BLaER1 treated with 17β-estradiol and CSF1 and Interleukin-3, amounts not matched to agents 10 nM and 100 nM (cell line): ENCODE measurements around the gene SPAG17.

Experiments used
- H3K27ac ChIP-seq, 11 experiments: shearing (Covaris generic); formaldehyde crosslinking; 2 replicates each; pipeline ENCODE4 v1.8.1; 2022
- H3K27me3 ChIP-seq, 11 experiments: shearing (Covaris generic); formaldehyde crosslinking; 2 replicates each; pipeline ENCODE4 v1.8.1; 2022
- H3K36me3 ChIP-seq, 11 experiments: shearing (Covaris generic); formaldehyde crosslinking; 2 replicates each; pipeline ENCODE4 v1.8.1; 2022
- H3K4me1 ChIP-seq, 10 experiments: shearing (Covaris generic); formaldehyde crosslinking; 2 replicates each; pipeline ENCODE4 v1.8.1; 2022
- H3K4me2 ChIP-seq, 11 experiments: shearing (Covaris generic); formaldehyde crosslinking; 2 replicates each; pipeline ENCODE4 v1.8.1; 2022
- H3K4me3 ChIP-seq, 10 experiments: shearing (Covaris generic); formaldehyde crosslinking; 2 replicates each; pipeline ENCODE4 v1.8.1; 2022
- H3K9ac ChIP-seq, 11 experiments: shearing (Covaris generic); formaldehyde crosslinking; 2 replicates each; pipeline ENCODE4 v1.8.1; 2022
- H3K9me3 ChIP-seq, 11 experiments: shearing (Covaris generic); formaldehyde crosslinking; replicated peaks in 1 of 11; 2 replicates each; pipeline ENCODE4 v1.8.1; 2022
- H4K20me1 ChIP-seq, 11 experiments: shearing (Covaris generic); formaldehyde crosslinking; 2 replicates each; pipeline ENCODE4 v1.8.1; 2022
- Cebpa-rat ChIP-seq, 11 experiments: shearing (Covaris generic); IDR thresholded peaks; 2 replicates each; pipeline ENCODE4 v1.8.1; 2022

Gene SPAG17

GRCh38 chr1:118185084-118185832 lies at the start of gene SPAG17:
Gene SPAG17, minus strand, starts transcription at chr1:118185228. Its CDS starts 71 bp downstream, at chr1:118185157.
- Histone ChIP-seq H3K9me3 (peaks cover 6 to 23% (median 15%) of the 10 kb centered on the region in 11 experiments; a peak in 15 of 22 replicates), H3K4me1 (no peaks in the 10 kb centered on the region), H3K36me3 (no peaks in the 10 kb centered on the region), H3K4me3 (no peak within 1 kb of the TSS), H3K27me3 (no peaks in the 10 kb centered on the region), H3K27ac (no peak within 1 kb of the TSS), H3K9ac (no peak within 1 kb of the TSS), H4K20me1 (no peaks in the 10 kb centered on the region), H3K4me2 (no peak within 1 kb of the TSS)
- TF ChIP-seq Cebpa-rat (IDR thresholded peaks at IDR 0.05), result no peak

GRCh38 chr1:118225471-118225870 lies 40.4 kb upstream of the SPAG17 start:
- Histone ChIP-seq H3K27me3 (no peaks in the 10 kb centered on the region), H3K9ac (no peak overlapping the region), H3K36me3 (no peaks in the 10 kb centered on the region), H3K27ac (no peak overlapping the region), H3K4me3 (no peak overlapping the region), H3K9me3 (no peaks in the 10 kb centered on the region), H3K4me2 (no peak overlapping the region), H3K4me1 (no peaks in the 10 kb centered on the region), H4K20me1 (no peaks in the 10 kb centered on the region)
- TF ChIP-seq Cebpa-rat (IDR thresholded peaks at IDR 0.05), result no peak

GRCh38 chr1:118223426-118223825 lies 38.4 kb upstream of the SPAG17 start:
- H3K4me1 ChIP-seq, result no peaks in the 10 kb centered on the region
- H3K9me3 ChIP-seq, result no peaks in the 10 kb centered on the region
- H3K9ac ChIP-seq, result no peak overlapping the region
- no peak for TF ChIP-seq Cebpa-rat (IDR thresholded peaks at IDR 0.05)
- H3K27ac ChIP-seq, result no peak overlapping the region
- H3K27me3 ChIP-seq, result no peaks in the 10 kb centered on the region
- H3K4me3 ChIP-seq, result no peak overlapping the region
- no peak overlapping the region for H3K4me2 ChIP-seq
- no peaks in the 10 kb centered on the region for H3K36me3 ChIP-seq
- H4K20me1 ChIP-seq, result no peaks in the 10 kb centered on the region

GRCh38 chr1:118219438-118219837 lies 34.4 kb upstream of the SPAG17 start:
- Histone ChIP-seq H4K20me1 (no peaks in the 10 kb centered on the region), H3K4me3 (no peak overlapping the region), H3K27ac (no peak overlapping the region), H3K4me2 (no peak overlapping the region), H3K4me1 (no peaks in the 10 kb centered on the region), H3K27me3 (no peaks in the 10 kb centered on the region), H3K9me3 (no peaks in the 10 kb centered on the region), H3K36me3 (no peaks in the 10 kb centered on the region), H3K9ac (no peak overlapping the region)
- TF ChIP-seq Cebpa-rat (IDR thresholded peaks at IDR 0.05), result no peak

- no peak overlapping the region for H3K9ac ChIP-seq
Observed at GRCh38 chr1:118217141-118217838, 32.3 kb upstream of the SPAG17 start.

GRCh38 chr1:118214866-118215265 lies 29.8 kb upstream of the SPAG17 start:
- no peaks in the 10 kb centered on the region for H3K36me3 ChIP-seq
- no peaks in the 10 kb centered on the region for H3K4me1 ChIP-seq
- no peak overlapping the region for H3K9ac ChIP-seq
- no peak overlapping the region for H3K27ac ChIP-seq
- no peaks in the 10 kb centered on the region for H3K27me3 ChIP-seq
- no peak overlapping the region for H3K4me3 ChIP-seq
- TF ChIP-seq Cebpa-rat (IDR thresholded peaks at IDR 0.05), result no peak
- no peaks in the 10 kb centered on the region for H4K20me1 ChIP-seq
- no peak overlapping the region for H3K4me2 ChIP-seq
- no peaks in the 10 kb centered on the region for H3K9me3 ChIP-seq

More at GRCh38 chr1:118217141-118217838, 32.3 kb upstream of the SPAG17 start:
- Histone ChIP-seq H3K27me3 (no peaks in the 10 kb centered on the region), H3K9me3 (no peaks in the 10 kb centered on the region), H3K4me1 (no peaks in the 10 kb centered on the region), H3K36me3 (no peaks in the 10 kb centered on the region), H3K27ac (no peak overlapping the region), H3K4me3 (no peak overlapping the region), H3K4me2 (no peak overlapping the region), H4K20me1 (no peaks in the 10 kb centered on the region)
- TF ChIP-seq Cebpa-rat (IDR thresholded peaks at IDR 0.05), result no peak

GRCh38 chr1:118210723-118211110 lies 25.7 kb upstream of the SPAG17 start:
- Histone ChIP-seq H3K4me3 (no peak overlapping the region), H4K20me1 (no peaks in the 10 kb centered on the region), H3K27me3 (no peaks in the 10 kb centered on the region)

GRCh38 chr1:118210051-118210722 lies 25.2 kb upstream of the SPAG17 start:
- no peaks in the 10 kb centered on the region for H3K4me1 ChIP-seq
- no peak overlapping the region for H3K4me2 ChIP-seq
- H3K36me3 ChIP-seq, result no peaks in the 10 kb centered on the region
- no peak for TF ChIP-seq Cebpa-rat (IDR thresholded peaks at IDR 0.05)
- no peak overlapping the region for H3K27ac ChIP-seq
- no peaks in the 10 kb centered on the region for H4K20me1 ChIP-seq
- H3K27me3 ChIP-seq, result no peaks in the 10 kb centered on the region
- no peaks in the 10 kb centered on the region for H3K9me3 ChIP-seq
- no peak overlapping the region for H3K9ac ChIP-seq
- H3K4me3 ChIP-seq, result no peak overlapping the region

More at GRCh38 chr1:118210723-118211110, 25.7 kb upstream of the SPAG17 start:
- H3K4me2 ChIP-seq, result no peak overlapping the region
- no peaks in the 10 kb centered on the region for H3K9me3 ChIP-seq
- H3K9ac ChIP-seq, result no peak overlapping the region
- no peaks in the 10 kb centered on the region for H3K4me1 ChIP-seq
- H3K36me3 ChIP-seq, result no peaks in the 10 kb centered on the region
- no peak overlapping the region for H3K27ac ChIP-seq
- no peak for TF ChIP-seq Cebpa-rat (IDR thresholded peaks at IDR 0.05)

GRCh38 chr1:118209648-118210047 lies 24.6 kb upstream of the SPAG17 start:
- Histone ChIP-seq H3K9me3 (no peaks in the 10 kb centered on the region), H3K27me3 (no peaks in the 10 kb centered on the region), H3K9ac (no peak overlapping the region), H4K20me1 (no peaks in the 10 kb centered on the region; a peak in 1 of 22 replicates), H3K4me1 (no peaks in the 10 kb centered on the region), H3K27ac (no peak overlapping the region), H3K4me3 (no peak overlapping the region), H3K36me3 (no peaks in the 10 kb centered on the region), H3K4me2 (no peak overlapping the region)
- TF ChIP-seq Cebpa-rat (IDR thresholded peaks at IDR 0.05), result no peak
